ENCODE data around the gene AIRE. TPM values are rescaled to one million over a fixed set of nuclear protein-coding genes. Genes with fewer than 3 reads are reported as not detected.

Gene AIRE
- total and polyA plus RNA-seq, 8 donors = 0.18 to 0.87 TPM; not detected in 6

GRCh38 chr21:44304011-44304616 is 18.4 kb downstream of the AIRE start:
- Histone ChIP-seq H3K27me3 (no peaks in the 10 kb centered on the region), H3K4me3 (no peak overlapping the region), H3K36me3 (peaks cover 0 to 37% (median 26%) of the 10 kb centered on the region in 4 donors), H3K9me3 (no peaks in the 10 kb centered on the region), H3K4me1 (peaks cover 50 to 77% (median 70%) of the 10 kb centered on the region in 4 donors), H3K27ac (peak overlapping the region; percentile 27 to 98 (median 95))
- WGBS, 5 donors = 54 to 65% (median 58%) methylated on average over 13 to 16 of the region's 16 CpGs
- DNase-seq = no peak
- intact Hi-C loops (cut with DNase I; ENCODE audit: low total_unique reads) = no loop called here
- TF ChIP-seq POLR2AphosphoS5 (IDR thresholded peaks at IDR 0.05) (no peak), EP300 (IDR thresholded peaks at IDR 0.05) (no peak), CTCF (IDR thresholded peaks at IDR 0.05) (no peak), POLR2A (IDR thresholded peaks at IDR 0.05) (no peak)

- intact Hi-C loops (cut with DNase I; ENCODE audit: low total_unique reads) = no loop called here
- H3K9me3 ChIP-seq = no peaks in the 10 kb centered on the region
- peaks cover 45 to 71% (median 65%) of the 10 kb centered on the region in 4 donors for H3K4me1 ChIP-seq
- peaks cover 0 to 45% (median 34%) of the 10 kb centered on the region in 4 donors for H3K36me3 ChIP-seq
- TF ChIP-seq CTCF (IDR thresholded peaks at IDR 0.05) = peak in 5 of 7 experiments; percentile 32 to 60 (median 44)
- TF ChIP-seq POLR2AphosphoS5 (IDR thresholded peaks at IDR 0.05) = no peak
- peak; percentile 43 to 86 for DNase-seq
- no peaks in the 10 kb centered on the region for H3K27me3 ChIP-seq
- no peak overlapping the region for H3K4me3 ChIP-seq
- WGBS, 5 donors = 34 to 53% (median 48%) methylated on average over 3 to 8 of the region's 8 CpGs
- H3K27ac ChIP-seq = peak overlapping the region in 2 of 5 donors; percentile 37 to 95
Observed at GRCh38 chr21:44304877-44305293, 19.2 kb downstream of the AIRE start.

GRCh38 chr21:44305691-44306090 is 20.0 kb downstream of the AIRE start:
- peaks cover 6 to 53% (median 42%) of the 10 kb centered on the region in 4 donors for H3K36me3 ChIP-seq
- H3K9me3 ChIP-seq = no peaks in the 10 kb centered on the region
- H3K27me3 ChIP-seq = no peaks in the 10 kb centered on the region
- intact Hi-C loops (cut with DNase I; ENCODE audit: low total_unique reads) = no loop called here
- TF ChIP-seq EP300 (IDR thresholded peaks at IDR 0.05) = no peak
- TF ChIP-seq CTCF (IDR thresholded peaks at IDR 0.05) = no peak
- TF ChIP-seq POLR2AphosphoS5 (IDR thresholded peaks at IDR 0.05) = no peak
- no peak for TF ChIP-seq POLR2A (IDR thresholded peaks at IDR 0.05)
- no peak overlapping the region for H3K4me3 ChIP-seq
- WGBS, 5 donors = 75 to 87% (median 81%) methylated on average over 9 of the region's 9 CpGs
- DNase-seq = no peak
- peaks cover 44 to 68% (median 63%) of the 10 kb centered on the region in 4 donors for H3K4me1 ChIP-seq
- H3K27ac ChIP-seq = peak overlapping the region in 2 of 5 donors; percentile 37 to 95

GRCh38 chr21:44306936-44307704 is 21.4 kb downstream of the AIRE start:
- no peak overlapping the region for H3K27ac ChIP-seq
- intact Hi-C loops (cut with DNase I; ENCODE audit: low total_unique reads) = no loop called here
- H3K27me3 ChIP-seq = no peaks in the 10 kb centered on the region
- WGBS, 5 donors = 78 to 83% (median 81%) methylated on average over 10 to 21 of the region's 21 CpGs
- H3K9me3 ChIP-seq = no peaks in the 10 kb centered on the region
- DNase-seq = peak in 1 of 2 donors; percentile 55
- peaks cover 19 to 67% (median 56%) of the 10 kb centered on the region in 4 donors for H3K36me3 ChIP-seq
- H3K4me3 ChIP-seq = no peak overlapping the region
- TF ChIP-seq POLR2A (IDR thresholded peaks at IDR 0.05) (no peak), POLR2AphosphoS5 (IDR thresholded peaks at IDR 0.05) (no peak), CTCF (IDR thresholded peaks at IDR 0.05) (no peak), EP300 (IDR thresholded peaks at IDR 0.05) (no peak)
- peaks cover 29 to 54% (median 49%) of the 10 kb centered on the region in 4 donors for H3K4me1 ChIP-seq
